BLaER1 treated with 17β-estradiol and CSF1 and Interleukin-3, amounts not matched to agents 10 nM and 100 nM (cell line): ENCODE data around the gene COL28A1.

ENCODE experiments used
- H3K27ac ChIP-seq, 11 experiments: shearing (Covaris generic); formaldehyde crosslinking; 2 replicates each; pipeline ENCODE4 v1.8.1; 2022
- H3K27me3 ChIP-seq, 11 experiments: shearing (Covaris generic); formaldehyde crosslinking; 2 replicates each; pipeline ENCODE4 v1.8.1; 2022
- H3K36me3 ChIP-seq, 11 experiments: shearing (Covaris generic); formaldehyde crosslinking; 2 replicates each; pipeline ENCODE4 v1.8.1; 2022
- H3K4me1 ChIP-seq, 10 experiments: shearing (Covaris generic); formaldehyde crosslinking; 2 replicates each; pipeline ENCODE4 v1.8.1; 2022
- H3K4me2 ChIP-seq, 11 experiments: shearing (Covaris generic); formaldehyde crosslinking; 2 replicates each; pipeline ENCODE4 v1.8.1; 2022
- H3K4me3 ChIP-seq, 10 experiments: shearing (Covaris generic); formaldehyde crosslinking; 2 replicates each; pipeline ENCODE4 v1.8.1; 2022
- H3K9ac ChIP-seq, 11 experiments: shearing (Covaris generic); formaldehyde crosslinking; 2 replicates each; pipeline ENCODE4 v1.8.1; 2022
- H3K9me3 ChIP-seq, 11 experiments: shearing (Covaris generic); formaldehyde crosslinking; replicated peaks in 1 of 11; 2 replicates each; pipeline ENCODE4 v1.8.1; 2022
- H4K20me1 ChIP-seq, 11 experiments: shearing (Covaris generic); formaldehyde crosslinking; 2 replicates each; pipeline ENCODE4 v1.8.1; 2022
- Cebpa-rat ChIP-seq, 11 experiments: shearing (Covaris generic); IDR thresholded peaks; 2 replicates each; pipeline ENCODE4 v1.8.1; 2022

COL28A1 gene

DNA sequence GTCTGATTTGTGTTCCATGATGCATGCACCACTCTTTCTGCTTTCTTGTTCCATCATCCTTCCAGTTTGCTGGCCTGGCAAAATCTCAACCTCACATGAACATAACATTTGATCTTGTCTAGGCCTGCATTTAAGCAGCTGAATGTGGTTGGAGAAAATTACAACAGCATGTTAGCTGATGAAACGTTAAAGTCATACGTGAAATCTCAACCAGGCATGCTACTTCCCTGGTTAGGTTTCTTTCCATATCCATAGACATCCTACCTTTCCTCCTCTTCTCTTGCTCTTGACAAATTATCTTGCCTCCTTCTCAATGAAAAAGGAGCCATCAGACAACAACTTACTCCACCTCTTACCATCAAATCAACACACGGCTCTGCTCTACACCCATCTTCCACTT is 199.8 kb downstream of the COL28A1 start:
- no peak overlapping the region for H3K4me3 ChIP-seq
- peak overlapping the region in 1 of 11 experiments; percentile 8; a peak in 1 of 22 replicates for H3K4me2 ChIP-seq
- H3K9ac ChIP-seq = no peak overlapping the region
- H3K4me1 ChIP-seq = peaks cover 0 to 20% (median 0%) of the 10 kb centered on the region in 10 experiments; a peak in 2 of 20 replicates
- no peak overlapping the region for H3K27ac ChIP-seq
- TF ChIP-seq Cebpa-rat (IDR thresholded peaks at IDR 0.05) = no peak
- H3K36me3 ChIP-seq = no peaks in the 10 kb centered on the region
- no peaks in the 10 kb centered on the region for H3K27me3 ChIP-seq
- H3K9me3 ChIP-seq = no peaks in the 10 kb centered on the region
- no peaks in the 10 kb centered on the region for H4K20me1 ChIP-seq

DNA sequence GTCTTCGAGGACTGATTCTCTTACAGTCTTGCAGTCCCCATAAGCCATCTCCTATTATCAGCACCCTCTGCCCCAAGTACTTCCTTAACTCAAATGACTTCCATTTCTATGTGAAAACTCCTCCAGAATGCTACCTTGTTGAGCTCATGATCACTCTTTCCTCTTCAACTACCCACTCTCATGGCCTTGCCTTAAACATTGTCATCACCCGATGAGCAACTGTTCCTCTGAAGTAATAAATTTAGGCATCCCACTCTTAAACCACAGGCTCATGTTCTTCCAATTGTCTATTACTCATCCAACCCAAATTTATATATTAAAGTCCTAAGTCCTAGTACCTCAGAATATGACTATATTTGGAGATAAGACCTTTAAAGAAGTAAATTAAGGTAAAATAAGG is 200.5 kb downstream of the COL28A1 start:
- H3K9ac ChIP-seq = no peak overlapping the region
- no peak for TF ChIP-seq Cebpa-rat (IDR thresholded peaks at IDR 0.05)
- H3K9me3 ChIP-seq = no peaks in the 10 kb centered on the region
- H3K27ac ChIP-seq = no peak overlapping the region
- H3K4me3 ChIP-seq = no peak overlapping the region
- no peaks in the 10 kb centered on the region for H4K20me1 ChIP-seq
- no peaks in the 10 kb centered on the region for H3K36me3 ChIP-seq
- peaks cover 0 to 20% (median 0%) of the 10 kb centered on the region in 10 experiments; a peak in 2 of 20 replicates for H3K4me1 ChIP-seq
- no peaks in the 10 kb centered on the region for H3K27me3 ChIP-seq
- no peak overlapping the region for H3K4me2 ChIP-seq

DNA sequence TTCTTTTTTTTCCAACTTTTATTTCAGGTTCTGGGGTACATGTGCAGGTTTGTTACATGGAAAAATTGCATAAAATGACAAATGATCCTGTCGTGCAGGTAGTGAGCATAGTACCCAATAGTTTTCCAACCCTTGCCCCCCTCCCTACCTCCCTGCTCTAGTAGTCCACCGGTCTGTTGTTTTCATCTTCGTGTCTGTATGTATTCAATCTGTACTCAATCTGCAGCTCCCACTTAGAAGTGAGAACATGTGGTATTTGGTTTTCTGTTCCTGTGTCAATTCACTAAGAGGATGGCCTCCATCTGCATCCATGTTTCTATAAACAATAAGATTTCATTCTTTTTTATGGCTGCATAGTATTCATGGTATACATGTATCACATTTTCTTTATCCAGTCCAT is 202.1 kb downstream of the COL28A1 start:
- TF ChIP-seq Cebpa-rat (IDR thresholded peaks at IDR 0.05) = no peak
- H3K9me3 ChIP-seq = no peaks in the 10 kb centered on the region
- no peaks in the 10 kb centered on the region for H3K36me3 ChIP-seq
- no peaks in the 10 kb centered on the region for H4K20me1 ChIP-seq
- no peak overlapping the region for H3K27ac ChIP-seq
- no peak overlapping the region for H3K4me3 ChIP-seq
- H3K9ac ChIP-seq = no peak overlapping the region
- H3K4me1 ChIP-seq = peaks cover 0 to 20% (median 0%) of the 10 kb centered on the region in 10 experiments; a peak in 2 of 20 replicates
- no peak overlapping the region for H3K4me2 ChIP-seq
- H3K27me3 ChIP-seq = no peaks in the 10 kb centered on the region

DNA sequence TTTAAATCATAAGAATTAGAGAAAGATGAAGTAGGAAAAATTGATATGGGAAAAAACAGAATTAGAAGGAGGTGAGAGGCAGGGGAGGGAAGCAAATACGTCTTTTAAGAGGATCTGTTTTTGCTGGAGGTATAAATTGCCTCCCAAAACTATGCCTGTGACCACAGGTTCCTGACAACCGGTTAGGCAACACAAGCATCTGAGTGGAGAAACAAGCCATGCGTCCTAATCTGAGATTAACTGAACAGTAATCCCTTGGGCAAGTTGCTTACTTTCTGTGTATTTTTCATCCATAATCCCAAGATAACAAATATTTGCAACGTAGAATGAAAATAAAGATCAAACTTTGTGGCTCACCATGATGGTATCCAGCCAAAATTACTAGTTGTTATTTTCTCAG is 204.2 kb downstream of the COL28A1 start:
- TF ChIP-seq Cebpa-rat (IDR thresholded peaks at IDR 0.05) = no peak
- H3K4me3 ChIP-seq = no peak overlapping the region
- H3K27me3 ChIP-seq = no peaks in the 10 kb centered on the region
- no peaks in the 10 kb centered on the region for H3K36me3 ChIP-seq
- no peak overlapping the region for H3K27ac ChIP-seq
- H3K9me3 ChIP-seq = no peaks in the 10 kb centered on the region
- H3K9ac ChIP-seq = no peak overlapping the region
- H4K20me1 ChIP-seq = no peaks in the 10 kb centered on the region
- H3K4me1 ChIP-seq = peaks cover 0 to 5% (median 0%) of the 10 kb centered on the region in 10 experiments; a peak in 1 of 20 replicates
- H3K4me2 ChIP-seq = no peak overlapping the region

DNA sequence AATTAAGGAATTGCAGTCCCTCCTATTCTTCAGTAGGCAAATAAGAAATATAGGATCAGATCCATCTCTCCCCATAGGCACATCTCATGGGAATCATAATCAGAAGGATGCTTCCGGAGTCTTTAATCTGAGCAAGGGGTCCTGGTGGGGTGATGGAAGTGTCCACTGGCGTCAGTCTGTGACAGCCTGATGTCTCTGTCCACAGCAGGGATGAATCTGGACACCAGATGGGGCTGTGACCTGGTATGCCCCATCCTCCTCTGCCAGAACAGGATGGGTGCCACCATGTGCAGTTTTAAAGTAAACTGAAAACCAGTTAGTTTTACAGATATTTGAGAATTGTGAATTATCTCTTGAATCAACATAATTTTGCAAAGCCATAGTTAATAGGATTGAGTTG is 204.7 kb downstream of the COL28A1 start:
- Histone ChIP-seq H3K36me3 (no peaks in the 10 kb centered on the region), H3K9me3 (no peaks in the 10 kb centered on the region), H3K27me3 (no peaks in the 10 kb centered on the region), H3K4me2 (no peak overlapping the region), H3K4me3 (no peak overlapping the region), H3K4me1 (peaks cover 0 to 2% (median 0%) of the 10 kb centered on the region in 10 experiments; a peak in 1 of 20 replicates), H4K20me1 (no peaks in the 10 kb centered on the region), H3K27ac (no peak overlapping the region), H3K9ac (no peak overlapping the region)
- TF ChIP-seq Cebpa-rat (IDR thresholded peaks at IDR 0.05) = no peak

DNA sequence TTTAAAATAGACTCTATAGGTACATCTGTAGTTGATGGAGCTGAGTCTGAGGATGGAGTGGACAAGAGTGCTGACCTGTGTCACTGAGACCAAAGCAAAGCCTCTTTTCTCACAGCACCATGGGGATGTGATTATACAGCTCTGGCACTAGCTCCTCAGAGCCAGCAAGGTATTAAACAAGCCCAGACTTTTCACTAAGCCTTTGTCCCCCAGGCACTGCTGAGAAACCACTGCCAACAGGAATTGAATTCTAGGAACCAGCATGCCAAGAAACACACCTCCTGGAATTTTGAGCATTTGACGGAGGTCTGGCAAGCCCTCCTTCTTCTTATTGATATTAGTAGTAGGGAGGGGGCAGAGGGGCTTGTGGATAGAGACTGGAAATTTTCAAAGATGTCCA is 206.3 kb downstream of the COL28A1 start:
- no peaks in the 10 kb centered on the region for H3K9me3 ChIP-seq
- H3K36me3 ChIP-seq = no peaks in the 10 kb centered on the region
- no peak overlapping the region for H3K9ac ChIP-seq
- no peaks in the 10 kb centered on the region for H3K27me3 ChIP-seq
- H3K4me2 ChIP-seq = no peak overlapping the region
- no peaks in the 10 kb centered on the region for H4K20me1 ChIP-seq
- no peak overlapping the region for H3K27ac ChIP-seq
- H3K4me1 ChIP-seq = no peaks in the 10 kb centered on the region
- TF ChIP-seq Cebpa-rat (IDR thresholded peaks at IDR 0.05) = no peak
- H3K4me3 ChIP-seq = no peak overlapping the region

DNA sequence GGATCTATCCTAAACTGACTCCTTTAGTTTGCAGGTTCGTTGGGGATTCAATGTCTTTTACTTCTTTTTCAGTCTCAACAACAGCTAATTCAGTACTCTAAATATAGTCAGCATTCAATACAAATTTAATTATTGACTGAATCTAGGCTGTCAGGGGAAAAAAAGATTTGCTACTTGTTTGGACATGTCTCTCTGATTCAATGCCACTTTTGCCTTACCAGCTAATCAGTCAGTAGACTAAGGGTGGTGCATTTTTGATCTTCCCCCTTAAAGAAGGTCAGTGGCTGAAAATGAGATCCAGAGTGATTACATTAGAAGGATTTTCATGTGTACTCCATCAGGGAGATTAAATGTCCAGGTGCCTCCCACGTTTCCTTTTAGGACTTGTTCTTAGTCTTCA is 208.2 kb downstream of the COL28A1 start:
- no peak overlapping the region for H3K9ac ChIP-seq
- no peaks in the 10 kb centered on the region for H3K27me3 ChIP-seq
- H3K36me3 ChIP-seq = no peaks in the 10 kb centered on the region
- no peak overlapping the region for H3K4me3 ChIP-seq
- no peaks in the 10 kb centered on the region for H4K20me1 ChIP-seq
- no peaks in the 10 kb centered on the region for H3K9me3 ChIP-seq
- no peak overlapping the region for H3K27ac ChIP-seq
- H3K4me2 ChIP-seq = no peak overlapping the region
- TF ChIP-seq Cebpa-rat (IDR thresholded peaks at IDR 0.05) = no peak
- peaks cover 2 to 17% (median 15%) of the 10 kb centered on the region in 10 experiments for H3K4me1 ChIP-seq

DNA sequence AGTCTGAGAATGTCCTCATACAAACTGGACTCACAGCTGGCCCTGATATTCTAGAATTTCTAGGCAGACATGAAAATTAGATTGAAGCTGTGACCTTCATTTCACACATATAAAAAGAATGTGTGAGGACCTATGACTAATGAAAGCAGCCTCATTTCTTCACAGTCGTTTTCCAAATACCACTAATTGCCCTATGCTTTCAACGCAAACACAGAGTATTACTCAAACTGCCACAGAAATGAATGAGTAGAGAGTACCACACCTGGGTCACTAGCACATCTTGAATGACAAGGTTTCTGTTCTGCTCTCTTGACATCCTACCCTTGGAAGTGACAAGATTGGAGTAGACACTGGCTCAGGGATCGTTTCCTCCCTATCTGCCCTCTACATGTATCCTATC is 211.0 kb downstream of the COL28A1 start:
- no peak overlapping the region for H3K27ac ChIP-seq

DNA sequence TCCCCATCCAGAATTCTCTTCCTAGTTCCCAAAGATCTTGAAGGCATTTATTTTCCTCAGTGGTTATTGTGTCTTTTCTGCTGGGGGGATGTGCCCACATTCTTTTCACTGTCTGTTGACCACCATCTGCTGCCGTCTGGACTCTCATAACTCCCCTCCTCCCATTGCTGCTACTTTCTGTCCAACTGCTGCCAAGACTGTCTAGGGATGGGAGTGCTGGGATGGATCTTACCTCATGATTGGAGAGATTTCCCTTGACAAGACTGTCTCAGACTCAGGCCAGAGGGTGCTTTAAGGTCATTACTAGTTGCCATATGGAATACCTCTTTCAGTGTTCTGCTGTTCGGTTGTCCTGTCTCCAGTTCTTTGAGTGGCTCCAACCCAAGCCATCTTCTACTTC is 211.8 kb downstream of the COL28A1 start:
- Histone ChIP-seq H3K9me3 (no peaks in the 10 kb centered on the region), H3K36me3 (no peaks in the 10 kb centered on the region), H4K20me1 (no peaks in the 10 kb centered on the region), H3K9ac (no peak overlapping the region), H3K4me3 (no peak overlapping the region), H3K27me3 (no peaks in the 10 kb centered on the region), H3K27ac (no peak overlapping the region), H3K4me2 (peak overlapping the region in 6 of 11 experiments; percentile 28 to 56 (median 50); a peak in 10 of 22 replicates), H3K4me1 (peaks cover 15 to 37% (median 32%) of the 10 kb centered on the region in 10 experiments)
- TF ChIP-seq Cebpa-rat (IDR thresholded peaks at IDR 0.05) = no peak

More for the DNA sequence above, 211.0 kb downstream of the COL28A1 start:
- H3K36me3 ChIP-seq = no peaks in the 10 kb centered on the region
- peaks cover 15 to 37% (median 32%) of the 10 kb centered on the region in 10 experiments for H3K4me1 ChIP-seq
- no peak overlapping the region for H3K4me3 ChIP-seq
- no peak for TF ChIP-seq Cebpa-rat (IDR thresholded peaks at IDR 0.05)
- H3K4me2 ChIP-seq = no peak overlapping the region
- no peaks in the 10 kb centered on the region for H3K27me3 ChIP-seq
- no peaks in the 10 kb centered on the region for H4K20me1 ChIP-seq
- H3K9ac ChIP-seq = no peak overlapping the region
- no peaks in the 10 kb centered on the region for H3K9me3 ChIP-seq

DNA sequence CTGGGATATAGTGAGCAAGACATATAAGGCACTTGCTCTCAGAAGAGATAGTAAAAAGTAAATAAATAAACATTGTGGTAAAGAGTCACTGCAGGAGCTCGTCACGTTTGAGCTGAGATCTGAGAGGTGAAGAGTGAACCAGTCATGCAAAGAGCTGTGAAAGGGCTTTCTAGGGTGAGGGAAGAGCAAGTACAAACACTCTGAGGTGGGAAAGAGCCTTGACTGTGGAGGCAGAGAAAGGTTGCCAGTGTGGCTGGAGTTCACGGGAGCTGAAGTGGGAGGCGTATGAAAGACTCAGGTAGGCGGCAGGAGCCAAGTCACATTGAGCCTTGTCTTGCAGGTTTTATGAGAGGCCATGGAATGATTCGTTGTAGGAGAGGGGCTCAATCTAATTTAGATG is 212.3 kb downstream of the COL28A1 start:
- no peak overlapping the region for H3K4me3 ChIP-seq
- H3K4me1 ChIP-seq = peaks cover 15 to 37% (median 32%) of the 10 kb centered on the region in 10 experiments
- H3K27ac ChIP-seq = no peak overlapping the region
- no peaks in the 10 kb centered on the region for H4K20me1 ChIP-seq
- H3K9me3 ChIP-seq = no peaks in the 10 kb centered on the region
- no peak for TF ChIP-seq Cebpa-rat (IDR thresholded peaks at IDR 0.05)
- H3K36me3 ChIP-seq = no peaks in the 10 kb centered on the region
- peak overlapping the region in 7 of 11 experiments; percentile 28 to 56 (median 47); a peak in 13 of 22 replicates for H3K4me2 ChIP-seq
- no peaks in the 10 kb centered on the region for H3K27me3 ChIP-seq
- no peak overlapping the region for H3K9ac ChIP-seq
